Activated CD4-positive, alpha-beta T cell treated with anti-CD3 and anti-CD28 coated beads, Interleukin-2, Interleukin-6, amounts not matched to agents 100 ng/mL and 50 ng/mL, durations not matched to agents 16 hours and 8 hours (primary cell): ENCODE measurements around the gene CACNG6.
"Not testable (repeated sequence)": the region's sequence is repeated elsewhere in the genome, so short reads cannot be mapped to it uniquely, and the experiment has no call there.

Experiments used
- DNase-seq: peaks from one replicate; pipeline ENCODE4 v3.0.0-alpha.2; 2020

CACNG6 gene

DNA sequence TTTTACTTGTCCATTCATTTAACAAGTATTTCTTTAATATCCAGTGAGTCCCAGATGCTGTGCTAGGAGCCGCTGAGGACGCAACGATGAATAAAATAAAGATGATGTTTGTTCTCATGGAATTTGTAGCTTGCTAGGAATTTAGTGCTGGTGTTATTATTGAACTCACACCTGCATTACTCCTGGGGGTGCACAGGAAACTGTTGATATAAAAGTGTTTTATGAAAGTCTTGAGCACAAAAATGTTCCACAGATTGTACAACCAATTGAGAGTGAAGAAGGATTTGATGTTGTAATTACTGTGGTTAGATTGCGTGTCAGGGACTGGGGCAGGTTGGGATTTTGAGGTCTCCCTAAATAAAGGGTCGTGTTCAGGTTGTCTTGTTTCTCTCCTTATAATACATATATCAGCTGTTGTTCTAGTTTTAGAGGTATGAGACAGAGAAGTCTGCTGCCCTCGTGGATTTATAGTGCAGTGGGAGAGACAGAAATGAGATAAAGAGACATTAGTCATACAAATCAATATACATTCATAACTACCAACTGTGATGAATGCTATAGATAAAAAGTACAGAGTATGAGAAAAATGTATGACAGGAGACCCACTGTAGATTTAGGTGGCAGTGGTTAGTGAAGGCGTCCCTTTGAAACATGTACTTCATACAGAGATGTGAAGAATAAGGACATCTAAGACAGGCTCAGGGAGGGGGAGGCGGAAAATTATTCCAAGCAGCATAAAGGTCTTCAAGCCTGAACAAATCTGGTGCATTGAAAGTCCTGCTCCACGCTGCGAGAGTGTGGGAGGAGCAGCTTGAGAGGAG is 11.3 kb downstream of the CACNG6 start:
- DNase-seq: no peak

DNA sequence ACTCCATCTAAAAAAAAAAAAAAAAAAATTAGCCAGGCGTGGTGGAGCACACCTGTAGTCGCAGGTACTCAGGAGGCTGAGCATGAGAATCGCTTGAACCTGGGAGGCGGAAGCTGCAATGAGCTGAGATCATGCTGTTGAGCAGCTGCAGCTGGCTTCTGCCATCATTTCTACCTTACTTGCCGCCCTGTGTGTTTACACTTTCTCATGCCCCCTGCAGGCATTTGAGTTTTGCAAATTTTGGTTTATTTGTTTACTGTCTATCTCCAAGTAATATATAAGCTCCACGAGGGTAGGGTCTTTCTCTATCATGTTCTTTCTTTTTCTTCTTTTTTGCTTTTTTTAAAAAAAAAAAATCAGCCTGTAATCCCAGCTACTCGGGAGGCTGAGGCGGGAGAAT is 18.0 kb downstream of the CACNG6 start:
- no peak for DNase-seq

DNA sequence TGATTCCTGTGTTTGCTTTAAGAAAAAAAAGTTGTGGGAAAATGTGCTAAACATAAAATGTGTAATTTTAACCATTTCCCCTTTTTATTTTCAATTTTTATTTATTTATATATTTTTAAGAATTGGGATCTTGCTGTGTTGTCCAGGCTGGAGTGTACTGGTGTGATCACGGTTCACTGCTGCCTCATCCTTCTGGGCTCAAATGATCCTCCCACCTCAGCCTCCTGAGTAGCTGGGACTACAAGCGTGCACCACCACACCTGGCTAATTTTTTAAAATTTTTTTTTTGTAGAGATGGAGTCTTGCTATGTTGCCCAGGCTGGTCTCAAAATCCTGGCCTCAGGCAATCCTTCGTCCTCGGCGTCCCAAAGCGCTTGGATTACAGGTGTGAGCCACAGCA is 19.0 kb downstream of the CACNG6 start:
- no peak for DNase-seq

DNA sequence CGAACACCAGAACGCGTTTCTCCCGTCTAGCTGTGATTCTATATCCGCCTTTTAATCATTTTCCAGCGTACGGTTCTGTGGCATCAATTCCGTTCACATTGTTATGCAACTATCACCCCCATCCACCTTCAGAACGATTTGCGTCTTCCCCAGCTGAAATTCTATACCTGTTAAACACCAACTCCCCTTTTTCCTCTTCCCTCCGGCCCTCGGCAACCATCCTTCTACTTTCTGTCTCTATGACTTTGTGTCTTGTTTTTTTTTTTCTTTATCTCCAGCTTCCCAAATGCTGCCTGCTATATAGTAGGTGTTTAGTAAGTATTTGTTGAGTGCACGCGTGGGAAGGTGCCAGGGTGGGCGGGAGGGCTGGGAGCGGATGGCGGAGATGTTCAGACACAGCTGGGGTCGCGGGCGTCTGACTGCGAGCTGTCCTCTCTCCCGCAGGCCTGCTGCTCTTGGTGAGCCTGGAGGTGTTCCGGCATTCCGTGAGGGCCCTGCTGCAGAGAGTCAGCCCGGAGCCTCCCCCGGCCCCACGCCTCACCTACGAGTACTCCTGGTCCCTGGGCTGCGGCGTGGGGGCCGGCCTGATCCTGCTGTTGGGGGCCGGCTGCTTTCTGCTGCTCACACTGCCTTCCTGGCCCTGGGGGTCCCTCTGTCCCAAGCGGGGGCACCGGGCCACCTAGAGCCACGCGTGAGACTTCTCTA is 20.2 kb downstream of the CACNG6 start:
- DNase-seq: no peak

DNA sequence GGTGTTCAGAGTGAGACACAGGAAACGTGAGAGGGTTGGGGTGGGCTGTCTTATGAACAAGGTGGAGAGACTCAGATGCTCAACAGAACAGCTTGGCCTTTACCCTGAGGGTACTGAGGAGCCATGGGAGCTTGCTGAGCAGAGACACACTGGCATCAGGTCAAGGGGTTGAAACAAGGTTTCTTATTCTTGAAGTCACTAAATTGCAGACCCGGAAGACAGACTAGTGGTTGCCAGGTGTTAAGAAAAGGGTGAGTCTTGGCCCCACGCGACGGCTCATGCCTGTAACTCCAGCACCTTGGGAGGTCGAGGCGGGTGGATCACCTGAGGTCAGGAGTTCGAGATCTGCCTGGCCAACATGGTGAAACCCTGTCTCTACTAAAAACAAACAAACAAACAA is 22.4 kb downstream of the CACNG6 start:
- no peak for DNase-seq

DNA sequence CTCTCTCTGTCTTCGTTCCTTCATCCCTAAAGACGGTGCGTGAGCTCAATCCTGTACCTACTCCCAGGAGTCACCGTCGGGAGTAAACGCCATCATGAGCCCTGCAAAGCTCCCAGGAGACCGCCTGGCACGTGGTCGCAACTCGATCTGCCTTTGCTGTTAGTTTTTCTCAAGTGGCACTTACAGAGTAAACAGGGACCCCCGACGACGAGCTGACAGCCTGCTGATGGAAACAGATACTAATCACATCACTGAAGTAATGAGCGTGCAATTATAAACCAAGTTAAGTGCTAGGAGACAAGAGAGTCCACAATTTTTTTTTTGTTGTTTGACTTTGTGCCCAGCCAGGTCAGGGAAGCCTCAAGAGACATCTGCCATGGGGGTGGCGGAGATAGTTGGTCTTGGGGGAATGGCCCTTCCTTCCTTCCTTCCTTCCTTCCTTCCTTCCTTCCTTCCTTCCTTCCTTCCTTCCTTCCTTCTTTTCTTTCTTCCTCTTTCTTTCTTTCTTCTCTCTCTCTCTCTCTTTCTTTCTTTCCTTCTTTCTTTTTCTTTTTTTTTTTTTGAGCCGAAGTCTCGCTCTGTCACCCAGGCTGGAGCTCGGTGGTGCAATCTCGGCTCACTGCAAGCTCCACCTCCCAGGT is 23.6 kb downstream of the CACNG6 start:
- DNase-seq: no peak

DNA sequence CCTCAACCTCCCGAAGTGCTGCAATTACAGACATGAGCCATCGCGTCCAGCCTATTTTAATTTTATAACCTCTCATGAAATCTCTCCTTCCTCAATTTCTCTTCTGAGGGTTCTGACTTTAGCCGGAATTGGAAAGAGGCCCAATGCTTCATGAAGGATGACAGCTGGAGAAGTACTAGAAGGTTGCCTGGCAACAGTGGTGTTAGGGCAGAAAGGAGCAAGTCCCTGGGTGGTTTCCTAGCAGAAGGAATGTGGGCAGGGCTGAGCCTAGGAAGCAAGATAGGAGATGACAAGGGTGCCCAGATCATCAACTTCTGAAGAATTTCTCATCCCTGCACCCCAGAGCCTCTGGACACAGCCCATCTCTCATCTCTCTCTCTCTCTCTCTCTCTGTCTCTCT is 25.8 kb downstream of the CACNG6 start:
- DNase-seq: no peak

DNA sequence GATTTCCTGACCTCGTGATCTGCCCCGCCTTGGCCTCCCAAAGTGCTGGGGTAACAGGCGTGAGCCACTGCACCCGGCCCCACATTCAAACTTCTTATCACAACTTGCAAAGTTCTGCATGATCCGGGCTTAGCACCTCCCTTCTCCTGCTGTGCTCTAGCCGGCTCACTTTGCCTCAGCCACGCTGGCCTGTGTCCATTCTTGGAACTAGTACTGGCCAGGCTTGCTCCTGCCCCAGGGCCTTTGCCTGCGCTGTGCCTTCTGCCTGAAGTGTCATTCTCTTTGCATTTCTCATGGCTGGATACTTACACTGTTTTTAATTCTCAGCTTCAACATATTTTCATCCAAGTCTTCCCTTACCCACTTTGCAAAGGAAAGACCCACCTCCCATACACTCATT is 29.9 kb downstream of the CACNG6 start:
- DNase-seq: no peak

DNA sequence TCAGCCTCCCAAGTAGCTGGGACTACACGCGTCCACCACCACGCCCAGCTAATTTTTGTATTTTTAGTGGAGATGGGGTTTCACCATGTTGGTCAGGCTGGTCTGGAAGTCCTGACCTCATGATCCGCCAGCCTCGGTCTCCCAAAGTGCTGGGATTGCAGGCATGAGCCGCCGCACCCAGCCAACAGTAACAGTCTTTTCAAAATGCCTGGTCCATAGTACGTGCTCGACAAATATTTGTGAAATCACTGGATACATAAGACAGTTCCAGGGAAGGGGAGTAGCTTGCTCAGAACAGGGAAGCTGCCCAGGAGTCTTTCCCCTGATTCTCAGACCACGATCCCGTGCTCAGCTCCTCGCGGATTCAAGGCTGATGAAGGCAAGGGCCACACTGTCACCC is 30.5 kb downstream of the CACNG6 start:
- DNase-seq: no peak

DNA sequence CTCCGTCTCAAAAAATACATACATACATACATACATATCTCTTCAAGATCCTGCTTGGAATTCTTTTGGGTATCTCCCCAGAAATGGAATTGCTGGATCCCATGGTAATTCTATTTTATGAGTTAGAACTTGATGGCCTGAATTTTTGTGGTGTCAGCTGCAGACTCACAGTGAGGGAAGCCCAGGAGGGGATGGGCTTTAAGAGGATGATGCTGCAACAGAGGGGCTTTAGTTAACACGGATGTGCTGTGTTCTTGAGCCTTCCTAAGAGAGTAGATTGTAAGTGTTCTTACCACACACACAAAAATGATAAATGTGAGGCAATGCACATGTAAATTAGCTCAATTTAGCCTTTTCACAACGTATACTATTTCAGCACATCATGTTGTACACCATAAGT is 31.8 kb downstream of the CACNG6 start:
- no peak for DNase-seq

DNA sequence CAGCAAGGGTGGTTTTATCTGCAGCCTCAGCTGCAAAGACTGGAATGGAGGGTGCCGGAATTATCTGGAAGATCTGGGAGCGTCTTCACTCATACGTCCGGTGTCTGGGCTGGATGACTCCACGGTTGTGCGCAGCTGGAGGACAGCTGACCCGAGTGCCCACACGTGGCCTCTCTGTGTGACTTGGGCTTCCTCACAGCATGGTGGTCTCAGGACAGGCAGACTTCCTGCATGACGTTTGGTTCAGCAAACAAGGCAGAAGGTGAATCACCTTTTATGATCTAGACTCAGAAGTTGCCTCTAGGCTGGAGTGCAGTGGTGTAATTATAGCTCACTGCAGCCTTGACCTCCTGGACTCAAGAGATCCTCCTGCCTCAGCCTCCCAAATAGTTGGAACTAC is 33.2 kb downstream of the CACNG6 start:
- DNase-seq: no peak

DNA sequence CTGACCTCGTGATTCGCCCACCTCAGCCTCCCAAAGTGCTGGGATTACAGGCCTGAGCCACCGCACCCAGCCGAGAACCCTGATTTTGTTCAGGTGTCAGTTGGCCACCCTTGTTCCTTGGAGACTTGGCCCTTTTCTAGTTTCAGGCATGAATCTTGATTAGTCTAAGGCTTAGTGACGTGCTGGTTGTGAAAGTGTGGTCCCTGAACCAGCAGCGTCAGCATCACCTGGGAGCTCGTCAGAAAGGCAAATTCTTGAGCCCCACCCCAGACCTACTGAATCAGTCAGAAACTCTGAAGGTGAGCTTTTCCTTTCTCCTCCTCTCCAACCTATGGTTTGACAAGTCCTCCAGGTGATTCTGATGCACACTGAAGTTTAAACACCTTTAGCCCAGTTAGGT is 35.2 kb downstream of the CACNG6 start:
- no peak for DNase-seq

DNA sequence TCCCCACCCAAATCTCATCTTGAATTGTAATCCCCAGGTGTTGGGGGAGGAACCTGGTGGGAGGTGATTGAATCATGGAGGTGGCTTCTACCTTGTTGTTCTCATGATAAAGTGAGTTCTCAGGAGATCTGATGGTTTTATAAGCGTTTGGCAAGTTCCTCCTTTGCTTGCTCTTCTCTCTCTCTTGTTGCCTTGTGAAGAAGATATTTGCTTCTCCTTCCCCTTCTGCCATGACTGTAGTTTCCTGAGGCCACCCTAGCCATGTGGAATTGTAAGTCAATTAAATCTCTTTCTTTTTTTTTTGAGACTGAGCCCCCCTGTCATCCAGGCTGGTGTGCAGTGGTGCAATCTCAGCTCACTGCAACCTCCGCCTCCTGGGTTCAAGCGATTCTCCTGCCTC is 37.9 kb downstream of the CACNG6 start:
- DNase-seq: no peak

DNA sequence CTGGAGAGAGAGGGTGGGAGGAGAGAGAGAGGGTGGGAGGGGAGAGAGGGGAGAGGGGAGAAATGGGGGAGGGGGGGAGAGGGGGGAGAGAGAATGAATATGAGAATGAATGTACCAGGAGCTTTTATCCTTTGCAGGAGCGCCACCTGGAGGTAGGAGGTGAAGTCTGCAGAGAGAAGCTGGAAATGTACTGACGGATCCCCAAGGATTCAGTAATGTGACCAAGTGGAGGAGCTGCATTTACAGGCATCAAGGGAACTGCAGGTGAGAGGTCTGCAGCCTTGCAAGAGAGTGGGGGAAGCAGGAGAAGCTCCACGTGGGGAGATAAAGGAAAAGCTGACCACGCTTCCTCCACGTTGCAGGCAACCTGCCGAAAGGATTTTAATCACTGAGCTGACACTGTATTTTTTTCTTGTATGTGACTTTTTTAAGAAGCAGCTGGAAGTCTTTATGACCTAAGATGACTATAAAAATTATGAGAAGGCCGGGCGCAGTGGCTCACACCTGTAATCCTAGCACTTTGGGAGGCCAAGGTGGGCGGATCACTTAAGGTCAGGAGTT is 38.6 kb downstream of the CACNG6 start:
- DNase-seq: peak; percentile 63

DNA sequence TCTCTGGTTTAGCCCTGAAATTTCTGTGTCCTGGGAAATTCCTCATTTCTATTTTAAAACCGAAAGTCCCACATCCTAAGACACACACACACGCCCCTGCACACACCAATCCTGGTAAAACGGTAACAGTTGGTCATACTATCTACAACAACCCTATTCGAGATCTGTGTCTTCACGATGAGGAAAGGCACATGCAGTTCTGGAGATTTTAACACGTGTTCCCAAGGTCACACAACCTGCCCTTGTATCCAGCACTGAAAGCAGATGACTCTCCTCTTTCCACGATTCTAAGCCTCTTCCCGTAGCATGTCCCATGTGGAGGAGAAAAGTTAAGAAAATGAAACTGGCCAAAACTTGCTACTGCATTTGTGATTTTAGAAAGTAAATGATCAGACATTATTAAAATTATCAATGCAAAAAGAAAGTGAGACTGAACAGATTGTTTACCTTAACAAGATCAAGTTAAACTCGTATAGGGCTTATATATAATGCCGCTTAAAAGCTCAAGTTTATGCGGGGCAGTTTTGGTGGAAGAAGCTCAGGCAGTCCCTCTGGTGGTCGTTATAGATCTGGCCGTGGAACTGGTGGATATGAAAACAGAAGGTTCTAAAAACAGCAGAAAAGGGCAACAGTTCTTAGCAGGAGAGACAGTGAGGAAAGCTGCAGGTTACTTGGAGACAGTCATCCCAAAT is 39.6 kb downstream of the CACNG6 start:
- no peak for DNase-seq

DNA sequence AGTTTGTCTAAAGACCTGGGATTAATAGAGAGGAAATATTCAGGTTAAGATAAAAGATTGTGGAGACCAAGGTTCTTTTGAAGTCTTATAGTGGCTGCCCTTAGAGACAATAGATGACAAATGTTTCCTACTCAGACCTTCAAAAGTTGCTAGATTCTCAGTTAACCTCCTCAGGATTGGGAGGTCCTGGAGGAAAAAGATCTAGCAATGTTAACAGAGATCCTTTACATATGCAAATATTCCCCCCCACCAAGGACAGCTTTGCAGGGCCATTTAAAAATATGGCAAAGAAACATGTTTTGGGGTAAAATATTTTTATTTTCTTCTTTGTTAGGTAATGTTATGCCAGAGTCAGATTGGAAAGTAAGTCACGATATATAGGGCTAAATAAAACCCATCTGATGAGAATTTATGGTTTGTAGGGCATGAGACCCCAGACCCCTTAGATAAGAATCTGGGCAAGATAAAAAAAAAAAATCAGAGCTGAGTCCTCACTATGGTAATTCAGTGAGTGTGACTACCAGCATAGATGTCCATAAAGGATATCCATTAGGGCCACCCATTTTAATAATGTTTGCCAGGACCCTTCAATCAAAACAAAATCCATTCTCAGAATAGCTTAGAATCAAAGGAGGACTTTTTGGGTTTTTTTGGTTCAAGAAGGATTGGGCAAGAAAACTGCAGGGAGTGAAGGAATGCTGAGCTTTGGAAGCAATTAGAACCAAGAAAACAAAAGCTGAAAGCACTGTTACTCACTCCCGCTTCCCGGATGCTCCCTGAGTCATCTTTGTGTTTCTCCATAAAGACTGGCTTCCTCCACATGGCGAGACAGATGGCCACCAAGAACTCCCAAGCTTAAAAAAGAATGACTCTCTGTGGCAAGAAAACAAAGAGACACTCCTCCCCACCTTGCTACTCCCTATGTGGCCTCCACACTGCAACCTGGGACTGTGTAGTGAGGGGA is 44.1 kb downstream of the CACNG6 start:
- DNase-seq: no peak

DNA sequence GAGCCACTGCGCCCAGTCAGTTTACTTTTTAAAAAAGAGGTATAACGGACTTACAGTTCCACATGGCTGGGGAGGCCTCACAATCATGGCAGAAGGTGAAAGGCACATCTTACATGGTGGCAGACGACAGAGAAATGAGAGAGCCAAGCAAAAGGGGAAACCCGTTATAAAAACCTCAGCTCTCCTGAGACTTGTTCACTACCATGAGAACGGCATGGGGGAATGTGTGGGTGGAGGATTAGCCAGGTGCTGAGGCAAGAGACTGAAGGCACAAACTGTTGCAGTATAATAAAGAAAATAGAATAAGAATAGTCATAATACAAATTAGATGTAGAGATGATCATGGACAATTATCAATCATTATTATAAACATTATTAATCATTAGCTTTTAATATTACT is 45.1 kb downstream of the CACNG6 start:
- not testable (repeated sequence) for DNase-seq

DNA sequence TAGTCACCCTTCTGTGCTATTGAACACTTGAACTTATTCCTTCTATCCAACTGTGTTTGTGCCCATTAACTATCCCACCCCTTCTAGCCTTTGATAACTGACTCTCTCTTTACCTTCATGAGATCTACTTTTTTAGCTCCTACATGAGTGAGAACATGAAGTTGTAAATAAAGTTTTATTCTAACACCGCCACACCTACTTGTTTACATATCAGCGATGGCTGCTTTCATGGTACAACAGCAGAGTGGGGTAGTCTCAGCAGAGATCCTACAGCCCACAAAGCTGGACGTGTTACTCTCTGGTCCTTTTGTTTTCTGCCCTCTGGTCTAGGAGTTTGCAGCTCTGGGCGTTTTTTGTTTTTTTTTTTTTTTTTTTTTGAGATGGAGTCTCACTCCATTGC is 48.6 kb downstream of the CACNG6 start:
- DNase-seq: no peak

DNA sequence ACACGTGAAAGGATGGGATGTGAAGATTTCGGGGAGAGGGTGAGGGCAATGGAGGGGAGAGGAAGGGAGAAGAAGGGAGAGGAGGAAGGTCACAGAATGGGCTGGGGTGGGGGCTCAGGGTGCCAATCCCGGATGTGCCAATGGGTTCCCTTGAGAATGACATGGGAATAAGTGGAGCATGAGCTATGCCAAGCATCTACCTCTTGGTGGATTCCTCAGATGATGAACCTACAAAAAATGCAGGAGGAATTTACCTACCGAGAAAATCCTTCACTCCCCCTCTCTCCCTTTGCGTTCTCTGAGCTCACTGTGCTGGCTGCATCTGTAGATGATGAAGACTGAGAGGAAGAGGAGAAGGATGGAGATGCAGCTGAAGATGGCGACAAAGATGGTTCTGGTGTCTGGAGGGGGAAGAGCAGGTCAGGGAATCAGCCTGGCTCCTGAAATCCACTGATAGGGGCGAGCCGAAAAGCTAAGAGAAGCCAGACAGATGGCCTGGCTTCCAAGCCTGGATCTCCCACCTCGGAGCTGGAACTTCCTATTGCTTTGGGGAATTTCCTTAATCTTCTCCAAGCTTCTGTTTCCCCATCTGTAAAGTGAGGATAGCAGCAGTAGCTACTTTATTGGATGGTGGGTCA is 50.7 kb downstream of the CACNG6 start:
- no peak for DNase-seq

DNA sequence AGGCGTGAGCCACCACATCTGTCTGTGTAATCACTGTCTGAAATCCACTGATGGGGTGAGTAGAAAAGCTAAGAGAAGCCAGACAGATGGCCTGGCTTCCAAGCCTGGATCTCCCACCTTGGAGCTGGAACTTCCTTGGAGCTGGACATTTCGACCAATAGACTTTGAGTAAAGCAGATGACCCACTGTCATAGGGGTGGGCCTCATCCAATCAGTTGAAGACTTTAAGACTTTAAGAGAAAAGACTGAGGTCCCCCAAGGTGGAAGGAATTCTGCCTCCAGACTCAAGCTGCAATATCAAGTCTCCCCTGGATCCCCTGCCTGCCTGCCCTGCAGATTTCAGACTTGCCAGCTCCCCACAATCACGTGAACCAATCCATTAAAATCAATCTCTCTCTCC is 51.6 kb downstream of the CACNG6 start:
- DNase-seq: no peak

DNA sequence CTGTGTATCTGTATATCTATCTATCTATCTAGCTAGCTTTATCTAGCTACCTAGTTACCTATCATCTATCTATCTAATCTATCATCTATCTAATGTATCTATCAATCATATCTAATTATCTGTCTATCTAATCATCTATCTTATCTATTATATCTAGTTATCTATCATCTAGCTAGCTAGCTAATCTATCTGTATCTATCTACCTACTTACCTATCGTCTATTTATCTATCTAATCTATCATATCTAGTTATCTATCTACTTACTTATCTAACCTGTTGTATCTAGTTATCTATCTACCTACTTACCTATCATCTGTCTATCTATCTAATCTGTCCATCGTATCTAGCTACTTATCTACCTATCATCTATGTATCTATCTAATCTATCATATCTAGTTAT is 54.3 kb downstream of the CACNG6 start:
- DNase-seq: no peak

DNA sequence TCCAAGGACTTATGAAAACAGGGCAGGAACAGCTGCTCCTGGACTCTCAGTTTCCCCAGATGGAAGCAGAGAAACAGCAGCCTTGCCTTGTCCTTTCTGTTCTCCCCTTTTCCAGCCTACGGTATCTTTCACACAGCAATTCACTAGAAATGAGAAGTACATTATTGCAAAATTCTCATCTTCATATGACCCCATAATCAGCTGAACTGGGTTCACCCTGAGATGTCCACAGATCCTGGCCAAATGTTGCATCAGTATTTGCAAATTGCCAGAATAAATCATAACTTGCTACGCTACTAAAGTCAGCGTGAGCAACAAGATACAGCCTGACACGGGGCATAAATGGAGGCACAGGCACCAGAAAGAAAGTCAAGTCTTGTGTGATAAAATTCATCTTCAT is 56.2 kb downstream of the CACNG6 start:
- DNase-seq: no peak
